GM21576 (cell line): ENCODE results near the gene STAC3.
"Not testable (repeated sequence)": the region's sequence is repeated elsewhere in the genome, so short reads cannot be mapped to it uniquely, and the experiment has no call there.

ENCODE experiments used
- ATAC-seq: cut with Tn5 transposase; IDR thresholded peaks from one replicate; pipeline ENCODE4 v1.9.1; 2021; ENCODE audit warnings: mild to moderate bottlenecking, moderate library complexity; ENCODE audit not compliant: unreplicated experiment

Gene STAC3

DNA sequence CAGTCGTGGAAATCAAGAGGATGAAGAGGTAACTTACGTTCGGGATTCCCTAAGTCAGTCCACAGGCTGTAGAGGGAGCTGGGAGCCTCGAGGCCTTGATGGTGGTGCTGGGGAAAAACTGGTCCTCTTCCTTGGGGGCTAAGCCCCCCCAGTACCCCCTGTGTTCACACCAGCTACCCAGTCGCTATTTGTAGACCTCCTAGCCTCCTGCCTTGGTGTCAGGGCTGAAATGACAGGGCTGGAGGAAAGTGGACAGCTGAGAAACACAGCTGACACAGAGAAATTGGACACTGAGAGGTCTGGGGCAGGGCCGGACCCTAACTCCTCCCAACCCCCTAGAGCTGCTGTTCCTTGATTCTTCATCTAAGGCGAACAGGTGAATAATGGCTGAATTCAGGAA lies at the start of gene STAC3:
STAC3 (minus strand) TSS at position 232 of the 400 bp plus-strand sequence. CDS start 1,551 bp downstream, outside the sequence.
- ATAC-seq, result no peak

DNA sequence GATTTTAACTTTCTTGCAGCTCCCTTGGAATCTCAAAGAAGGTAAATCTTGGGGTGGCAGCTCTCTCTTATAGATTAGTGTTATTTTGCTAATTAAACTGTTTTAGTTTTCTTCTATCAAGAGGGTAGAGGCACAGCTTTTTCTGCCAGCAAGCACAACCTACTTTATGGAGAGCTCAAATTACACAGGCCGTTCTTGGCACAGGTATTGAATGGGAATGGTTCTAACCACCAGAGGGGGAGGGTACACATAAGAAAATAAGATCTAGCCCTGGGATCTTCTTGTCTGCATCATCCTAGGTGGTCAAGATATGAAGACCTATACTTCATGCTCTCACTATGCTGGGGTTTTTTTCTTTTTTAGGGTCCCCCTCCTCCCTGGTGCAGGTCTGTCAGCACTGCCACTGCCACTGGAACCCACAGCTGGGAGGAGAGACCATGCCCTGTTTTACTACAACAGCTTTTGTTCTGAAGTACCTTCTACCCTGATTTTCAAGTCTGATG lies 48.6 kb upstream of the STAC3 start:
- ATAC-seq, result no peak

DNA sequence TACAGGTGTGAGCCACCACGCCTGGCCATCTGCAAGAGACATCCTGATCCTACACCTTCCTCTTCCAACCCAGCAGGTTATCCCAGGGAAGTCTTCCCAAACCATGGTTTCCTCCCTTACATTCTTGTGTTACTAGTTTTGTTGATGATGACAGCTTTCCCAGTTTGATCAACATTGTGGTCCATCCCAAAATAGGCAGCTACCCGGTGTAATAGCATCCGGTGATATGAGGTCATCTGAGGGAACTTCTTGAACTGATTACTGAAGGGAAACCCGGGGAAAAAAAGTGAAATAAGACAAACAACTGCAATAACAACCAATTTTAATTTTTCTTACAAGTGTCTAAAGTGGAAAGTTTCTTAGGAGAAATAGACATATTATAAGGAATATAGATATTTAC lies 45.3 kb upstream of the STAC3 start:
- ATAC-seq, result no peak

DNA sequence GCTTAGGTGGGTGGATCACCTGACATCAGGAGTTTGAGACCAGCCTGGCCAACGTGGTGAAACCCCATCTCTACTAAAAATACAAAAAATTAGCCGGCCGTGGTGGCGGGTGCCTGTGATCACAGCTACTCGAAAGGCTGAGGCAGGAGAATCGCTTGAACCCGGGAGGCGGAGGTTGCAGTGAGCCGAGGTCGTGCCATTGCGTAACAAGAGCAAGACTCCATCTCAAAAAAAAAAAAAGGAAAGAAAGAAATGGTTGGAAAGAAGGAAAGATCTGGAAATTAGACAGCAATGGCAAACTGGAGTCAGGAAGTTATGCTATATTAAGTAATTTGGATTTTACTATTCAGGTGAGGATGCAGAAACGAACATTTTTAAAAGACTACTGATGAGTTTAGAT lies 31.1 kb upstream of the STAC3 start:
- ATAC-seq, result not testable (repeated sequence)

DNA sequence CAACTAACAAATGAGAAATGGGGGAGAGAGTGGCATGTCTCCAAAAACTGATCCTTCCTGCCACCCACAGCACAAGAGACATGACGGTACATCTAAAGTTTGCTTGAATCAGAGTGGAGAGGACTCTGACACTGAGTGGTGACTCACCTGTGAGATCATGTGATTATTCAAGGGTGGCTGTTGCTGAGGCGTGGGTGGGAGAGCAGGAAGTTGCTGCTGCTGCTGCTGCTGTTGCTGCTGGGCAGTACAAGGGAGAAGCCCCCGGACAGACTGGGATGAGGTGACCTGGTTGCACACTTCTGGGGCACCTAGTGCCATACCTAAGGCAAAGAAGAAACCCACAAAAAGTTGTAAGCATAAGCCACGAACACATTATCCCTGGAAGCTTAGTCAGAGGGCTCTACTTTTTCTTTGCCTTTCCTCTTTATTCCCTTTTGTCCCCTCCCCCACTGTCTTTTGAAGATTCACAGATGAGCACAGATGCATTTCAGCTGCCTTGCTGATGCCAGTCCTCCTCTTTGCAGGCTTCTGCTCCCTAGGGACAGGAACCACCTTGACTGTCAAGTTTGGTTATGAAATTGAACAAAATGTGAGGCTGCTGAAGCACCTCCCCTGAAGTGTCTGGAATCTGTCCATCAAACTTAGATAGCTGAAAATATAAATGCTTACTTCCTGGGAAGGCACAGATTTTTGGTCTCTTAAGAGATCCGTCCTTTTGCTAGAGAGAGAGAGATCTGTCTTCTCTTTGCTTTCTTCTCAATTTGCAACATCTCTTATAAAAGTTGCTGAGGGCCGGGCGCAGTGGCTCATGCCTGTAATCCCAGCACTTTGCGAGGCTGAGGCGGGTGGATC lies 29.4 kb upstream of the STAC3 start:
- ATAC-seq, result peak; percentile 94

DNA sequence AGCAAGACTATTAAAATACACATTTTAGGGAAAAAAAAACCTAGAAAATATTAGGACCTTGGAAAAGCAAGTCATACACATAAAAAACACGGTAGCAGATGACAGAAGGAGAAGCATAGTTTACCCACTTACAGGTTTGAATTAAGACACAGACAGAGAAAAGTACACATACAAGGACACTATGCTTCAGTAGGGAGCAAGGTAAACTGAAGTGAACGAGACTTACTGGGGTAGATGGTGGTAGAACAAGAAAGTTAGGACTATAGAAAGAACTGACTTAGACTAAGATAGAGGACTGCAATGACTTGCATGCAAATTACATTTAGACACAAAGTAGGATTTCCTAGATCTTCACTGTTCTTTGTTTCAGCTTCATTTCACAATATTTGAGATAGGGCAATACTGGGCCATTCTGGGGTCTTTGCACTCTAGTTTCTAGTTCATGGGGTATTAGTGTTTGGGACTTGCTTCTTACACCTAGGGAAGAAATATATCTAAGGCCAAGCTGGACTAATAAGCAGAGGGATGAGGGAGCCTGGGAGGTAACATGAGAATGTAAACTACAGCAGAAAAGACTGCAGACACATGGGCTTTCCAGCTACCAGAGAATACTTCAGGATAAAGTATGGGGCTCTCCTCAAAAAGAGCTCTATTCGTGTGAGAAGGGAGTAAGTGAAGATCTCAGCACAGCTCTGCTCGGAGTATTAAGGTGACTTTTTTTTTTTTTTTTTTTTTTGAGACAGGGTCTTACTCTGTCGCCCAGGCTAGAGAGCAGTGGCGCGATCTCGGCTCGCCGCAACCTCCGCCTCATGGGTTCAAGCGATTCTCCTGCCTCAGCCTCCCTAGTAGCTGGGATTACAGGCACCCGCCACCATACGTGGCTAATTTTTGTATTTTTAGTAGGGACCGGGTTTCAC lies 27.7 kb upstream of the STAC3 start:
- ATAC-seq, result no peak

DNA sequence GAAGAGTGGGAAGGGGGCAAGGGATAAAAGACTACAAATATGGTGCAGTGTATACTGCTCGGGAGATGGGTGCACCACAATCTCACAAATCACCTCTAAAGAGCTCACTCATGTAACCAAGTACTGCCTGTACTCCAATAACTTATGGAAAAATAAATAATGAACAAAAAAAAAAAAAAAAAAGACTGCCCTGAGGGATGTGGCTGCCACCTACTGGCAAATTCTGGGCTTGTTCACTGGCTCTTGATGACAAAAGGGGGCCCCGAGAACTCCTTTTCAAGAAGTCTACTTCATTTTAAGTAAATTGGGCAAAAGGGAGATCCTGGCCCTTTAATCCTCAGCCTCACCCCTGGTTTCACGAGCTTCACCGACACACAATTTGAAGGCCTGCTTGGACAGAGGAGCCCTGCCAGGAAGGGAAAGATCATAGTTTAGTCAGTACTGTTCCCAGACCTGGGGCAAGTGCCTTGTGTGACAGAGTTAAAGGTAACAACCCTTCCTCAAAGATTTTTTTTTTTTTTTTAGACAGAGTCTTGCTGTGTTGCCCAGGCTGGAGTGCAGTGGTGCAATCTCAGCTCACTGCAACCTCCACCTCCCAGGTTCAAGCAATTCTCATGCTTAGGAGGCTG lies 26.1 kb upstream of the STAC3 start:
- no peak for ATAC-seq

DNA sequence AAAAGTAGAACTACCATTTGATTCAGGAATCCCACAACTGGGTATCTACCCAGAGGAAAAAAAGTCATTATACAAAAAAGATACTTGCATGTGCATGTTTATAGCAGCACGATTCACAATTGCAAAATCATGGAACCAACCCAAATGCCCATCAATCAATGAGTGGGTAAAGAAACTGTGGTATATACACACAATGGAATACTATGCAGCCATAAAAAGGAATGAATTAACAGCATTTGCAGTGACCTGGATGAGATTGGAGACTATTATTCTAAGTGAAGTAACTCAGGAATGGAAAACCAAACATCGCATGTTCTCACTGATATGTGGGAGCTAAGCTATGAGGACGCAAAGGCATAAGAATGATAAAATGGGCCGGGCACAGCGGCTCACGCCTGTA lies 25.2 kb upstream of the STAC3 start:
- ATAC-seq, result not testable (repeated sequence)

DNA sequence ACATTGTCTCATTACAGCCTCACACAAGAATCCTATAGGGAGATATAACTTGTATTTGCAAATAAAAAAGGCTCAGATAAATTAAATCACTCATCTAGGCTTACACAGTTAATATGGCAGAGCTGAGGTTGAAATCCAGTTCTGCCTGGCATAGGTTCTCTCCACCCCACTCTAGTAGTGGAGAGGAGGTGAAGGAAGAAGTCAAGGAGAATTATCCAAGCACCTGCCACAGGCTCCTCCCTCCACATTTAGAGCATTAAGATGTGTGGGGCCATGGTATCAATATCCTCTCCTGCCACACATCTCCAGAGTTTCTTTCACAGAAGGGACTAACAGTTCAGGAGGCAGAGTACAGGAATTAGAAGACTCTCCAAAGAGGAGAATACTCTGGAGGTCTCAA lies 22.5 kb upstream of the STAC3 start:
- ATAC-seq, result no peak

DNA sequence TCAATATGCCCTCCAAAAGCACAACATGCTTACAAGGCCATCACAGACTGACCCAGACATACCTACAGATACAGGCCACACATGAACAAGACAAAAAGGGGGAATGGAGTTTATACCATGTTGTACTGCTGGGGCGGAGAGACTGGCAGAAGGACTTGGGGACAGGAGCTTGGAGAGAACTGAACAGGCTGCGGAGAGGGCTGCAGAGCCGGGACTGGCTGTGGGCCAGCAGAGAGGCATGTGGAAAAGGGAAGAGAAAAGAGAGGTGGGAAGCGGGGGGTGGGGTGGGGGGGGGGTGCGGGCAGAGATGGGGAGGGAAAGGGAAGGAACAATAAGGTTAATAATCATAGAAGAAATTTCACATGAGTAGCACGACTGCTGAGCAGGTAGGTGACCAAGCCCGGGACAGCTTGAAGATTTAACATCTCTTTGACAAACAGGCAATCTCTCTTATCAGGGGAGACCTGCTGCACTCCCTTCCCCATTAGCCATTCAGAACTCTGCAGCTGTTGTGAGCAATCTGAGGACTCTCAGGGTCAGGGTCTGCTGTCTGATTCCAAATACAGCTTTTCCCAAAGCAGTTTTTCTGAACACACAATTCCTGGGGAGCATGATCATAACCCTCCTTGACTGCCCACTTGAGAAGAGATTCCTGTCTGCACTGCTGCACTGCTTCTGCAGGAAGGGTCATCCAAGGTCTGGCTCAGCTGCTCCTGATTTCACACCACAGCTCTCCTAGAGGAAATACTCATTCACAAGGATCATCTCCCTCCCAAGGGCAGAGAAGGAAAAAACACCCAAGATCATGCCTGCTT lies 21.6 kb upstream of the STAC3 start:
- no peak for ATAC-seq

DNA sequence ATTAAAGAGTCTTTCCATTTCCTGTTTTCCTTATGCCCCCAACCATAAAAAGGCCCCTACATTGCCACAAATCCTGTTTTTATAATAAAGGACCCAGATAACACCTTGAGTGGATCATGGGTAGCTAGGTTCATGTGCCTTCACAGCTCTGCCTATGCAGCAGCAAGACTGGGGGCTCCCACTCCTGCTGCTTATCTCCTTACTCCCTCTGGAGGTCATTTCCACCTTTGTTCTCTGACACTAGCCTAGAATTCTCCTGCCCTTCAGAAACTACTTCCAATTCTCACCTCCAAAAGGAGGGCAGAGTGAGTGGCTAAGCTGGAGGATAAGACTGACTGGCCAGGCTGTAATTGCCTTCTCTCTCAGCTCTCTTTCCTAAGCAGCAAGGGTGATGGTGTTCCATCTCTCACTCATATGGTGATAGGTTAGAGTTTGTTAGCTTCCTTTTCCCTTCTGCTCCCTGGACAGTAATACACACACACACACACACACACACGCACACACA lies 20.0 kb upstream of the STAC3 start:
- no peak for ATAC-seq

DNA sequence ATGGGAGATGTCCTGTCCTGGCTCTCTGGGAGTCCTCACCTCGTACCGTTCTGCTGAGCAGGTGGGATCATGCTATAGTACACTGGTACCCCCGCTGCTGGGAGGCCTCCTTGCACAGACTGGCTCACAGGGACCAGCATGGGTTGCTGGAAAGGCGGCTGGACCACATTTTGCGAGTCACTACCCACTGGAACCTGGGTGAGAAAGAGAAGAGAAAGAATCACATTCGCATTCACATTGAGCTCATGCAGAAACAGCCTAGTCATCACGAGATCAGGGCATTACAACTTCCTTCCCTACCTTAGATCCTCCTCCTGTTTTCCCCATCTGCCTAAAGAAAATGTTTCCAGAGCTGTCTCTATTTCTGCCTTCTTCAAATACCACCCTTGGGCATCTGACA lies 17.3 kb upstream of the STAC3 start:
- no peak for ATAC-seq

DNA sequence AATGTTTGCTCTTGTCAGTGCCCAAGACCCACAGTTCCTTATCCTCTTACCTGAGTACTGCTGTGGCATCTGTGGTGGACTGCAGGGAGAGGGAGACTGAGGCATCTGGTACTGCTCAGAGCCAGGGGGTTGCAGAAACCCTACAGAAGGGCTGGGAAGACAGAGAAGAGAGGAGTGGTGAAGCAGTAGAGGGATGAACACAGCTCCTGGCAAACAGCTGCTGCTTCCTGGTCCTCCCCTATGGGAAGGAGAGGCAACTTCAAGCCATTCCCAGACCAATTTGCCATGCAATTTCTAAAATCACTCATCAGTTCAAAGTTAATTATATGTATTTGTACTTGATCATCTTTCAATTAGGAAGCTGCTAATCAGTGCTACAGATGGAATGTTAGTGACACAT lies 15.7 kb upstream of the STAC3 start:
- ATAC-seq, result no peak

DNA sequence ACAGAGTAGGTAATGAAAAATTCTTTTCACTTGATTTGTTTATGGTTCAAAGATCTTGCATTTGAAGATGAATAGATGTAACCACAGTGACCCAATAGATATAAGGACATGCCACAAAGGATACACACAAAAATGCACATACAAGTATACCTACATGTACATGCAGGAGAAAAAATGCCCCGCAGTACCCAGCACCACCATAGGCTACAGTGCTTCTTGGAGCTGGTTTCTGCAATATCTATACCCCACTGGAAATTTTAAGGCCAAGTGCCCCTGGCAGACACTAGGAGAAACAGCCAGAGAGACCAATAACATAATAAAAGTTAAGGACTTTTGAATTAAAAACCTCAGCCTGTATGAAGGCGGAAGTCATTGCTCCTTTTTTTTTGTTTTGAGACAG lies 12.1 kb upstream of the STAC3 start:
- no peak for ATAC-seq

DNA sequence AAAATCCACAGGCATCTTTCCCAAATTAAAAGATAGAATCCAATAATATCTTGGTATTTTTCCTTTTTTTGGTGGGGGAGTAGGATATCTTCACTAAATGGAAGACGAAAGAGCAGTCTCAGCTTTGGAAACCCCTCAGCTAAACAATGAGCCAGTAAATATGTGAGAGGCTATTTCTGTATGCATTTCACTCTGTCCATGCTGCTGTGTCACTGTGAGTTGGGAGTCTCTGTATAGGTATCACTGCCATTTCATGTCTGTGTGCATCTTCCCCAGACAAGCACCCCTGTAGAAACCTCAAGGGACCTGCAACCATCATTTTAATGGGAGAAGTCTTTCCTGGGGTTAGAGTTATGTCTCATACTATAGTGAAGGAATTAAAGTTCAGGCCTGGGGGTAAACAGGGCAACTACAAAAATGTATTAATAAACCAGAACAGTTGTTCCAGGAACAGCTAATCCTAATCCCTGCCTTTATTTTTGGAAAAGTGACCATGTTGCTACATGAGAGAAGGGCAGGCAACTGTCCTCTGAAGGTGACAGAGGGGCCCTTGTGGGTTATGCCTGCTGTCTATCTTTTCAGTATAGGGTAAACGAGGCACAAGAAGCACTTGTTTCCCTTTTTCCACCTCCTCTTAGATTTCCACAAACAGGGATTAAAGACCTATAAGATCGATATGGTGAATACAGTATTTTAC lies 11.3 kb upstream of the STAC3 start:
- ATAC-seq, result no peak

DNA sequence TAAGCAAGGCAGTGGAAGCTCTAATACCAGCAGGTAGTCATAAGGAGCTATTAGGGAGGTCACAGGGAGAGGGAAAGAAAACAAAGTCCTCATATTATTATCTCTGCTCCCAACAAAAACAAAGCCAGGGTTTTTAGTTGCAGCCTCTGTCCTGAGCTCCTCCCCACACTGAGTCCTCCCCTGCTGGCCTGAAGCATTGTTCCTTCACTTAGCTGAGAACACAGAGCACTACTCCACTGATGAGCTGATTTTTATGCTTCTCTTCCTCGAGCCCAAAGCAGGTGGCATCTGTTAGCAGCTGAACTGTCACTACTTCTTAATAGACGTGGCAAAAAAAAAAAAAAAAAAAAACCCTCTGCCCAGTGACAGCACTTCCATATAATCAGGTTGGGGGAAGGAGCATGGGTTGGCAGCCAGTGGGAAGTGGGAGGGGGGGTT lies 10.5 kb upstream of the STAC3 start:
- no peak for ATAC-seq

DNA sequence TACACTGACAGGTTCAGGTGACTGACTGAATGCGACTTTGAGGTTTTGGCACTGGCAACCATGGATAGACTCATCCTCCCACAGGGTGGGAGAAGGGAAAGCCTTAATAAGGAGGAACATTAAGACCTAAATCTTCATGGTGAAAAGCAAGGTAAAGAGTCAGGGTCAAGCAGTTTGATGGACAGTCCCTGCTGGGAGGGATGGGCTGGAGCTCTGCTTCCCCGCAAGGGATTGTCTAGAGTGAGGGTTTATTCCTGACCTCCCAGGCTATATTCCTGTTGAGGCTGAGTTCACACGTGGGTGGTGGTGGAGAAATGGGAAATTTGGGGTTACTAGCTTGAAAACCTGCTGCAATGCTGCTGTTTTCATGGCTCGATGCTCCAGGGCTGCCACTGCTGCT lies 9.4 kb upstream of the STAC3 start:
- no peak for ATAC-seq

DNA sequence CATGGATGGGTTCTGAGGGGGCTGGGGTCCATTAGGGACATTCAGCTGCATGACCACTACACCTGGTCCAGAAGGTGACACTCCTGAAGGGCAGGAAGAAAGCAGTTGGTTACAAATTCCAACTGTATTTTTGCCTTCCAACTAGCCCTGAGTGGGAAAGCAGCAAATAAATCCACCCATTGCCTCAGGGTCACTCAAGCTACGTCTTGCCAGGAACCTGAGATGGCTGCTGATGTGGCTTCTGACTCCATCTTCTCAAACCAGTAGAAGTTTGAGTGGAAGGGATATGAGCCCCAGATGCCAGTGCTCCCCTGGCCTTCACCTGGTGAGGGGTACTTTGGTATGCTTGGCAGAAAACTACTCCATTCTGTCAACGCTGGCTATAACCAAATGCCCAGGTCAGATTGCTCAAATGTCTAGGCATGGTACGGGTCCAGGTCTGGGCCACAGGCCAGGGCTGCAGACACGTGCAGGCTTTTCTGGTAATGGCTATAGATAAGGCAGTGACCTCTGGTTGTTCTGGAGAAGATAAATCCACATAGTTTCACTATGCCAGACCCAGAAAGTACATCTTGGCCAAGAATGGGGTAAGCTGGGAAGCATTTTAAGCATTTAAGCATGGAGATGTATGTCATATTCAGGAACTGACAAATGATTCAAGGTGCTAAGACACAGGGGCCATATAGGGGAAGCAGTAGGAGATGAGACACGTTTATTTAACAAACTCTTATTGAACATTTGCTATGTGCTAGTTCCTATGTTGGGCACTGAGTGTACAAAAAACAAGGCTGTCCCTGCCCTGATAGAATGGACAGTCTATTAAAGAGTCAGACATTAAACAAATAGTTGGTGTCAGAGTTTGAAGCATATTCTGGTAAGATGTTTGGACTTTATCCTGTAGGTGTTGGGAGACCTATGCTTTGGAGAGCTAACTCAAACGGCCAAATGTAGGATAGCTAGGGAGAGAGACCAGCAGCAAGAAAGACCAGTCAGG lies 8.3 kb upstream of the STAC3 start:
- ATAC-seq, result no peak
